Activated CD4-positive, alpha-beta memory T cell treated with anti-CD3 and anti-CD28 coated beads, Interleukin-2, amount 10 ng/mL, durations not matched to agents 7 days and 5 days (primary cell): ENCODE data around the gene LIMD2. TPM values are rescaled to one million over a fixed set of nuclear protein-coding genes. Genes with fewer than 3 reads are reported as not detected.

Experiments
- CTCF ChIA-PET: fragments of 350-600 bp; sonication (Branson Sonifier 250); formaldehyde crosslinking; loops from one replicate; lab custom pipeline; 2021; ENCODE audit warnings: antibody characterized with exemption, inconsistent platforms; lab: Charles Lee
- POLR2A ChIA-PET: fragments of 350-600 bp; sonication (Branson Sonifier 250); formaldehyde crosslinking; loops from one replicate; lab custom pipeline; 2021; ENCODE audit warnings: antibody characterized with exemption; lab: Charles Lee
- DNase-seq: peaks from one replicate; pipeline ENCODE4 v3.0.0-alpha.2; 2020
- H3K27ac Mint-ChIP-seq: one replicate; pipeline ENCODE4 v1.8.0; 2021; ENCODE audit warnings: mild to moderate bottlenecking, mixed read lengths
- H3K27me3 Mint-ChIP-seq: one replicate; pipeline ENCODE4 v1.8.0; 2021; ENCODE audit warnings: mixed read lengths
- H3K36me3 Mint-ChIP-seq: one replicate; pipeline ENCODE4 v1.8.0; 2021; ENCODE audit warnings: low read depth, mixed read lengths
- H3K4me1 Mint-ChIP-seq: one replicate; pipeline ENCODE4 v1.8.0; 2021; ENCODE audit warnings: mixed read lengths
- H3K4me3 Mint-ChIP-seq: one replicate; pipeline ENCODE4 v1.8.0; 2021; ENCODE audit warnings: mild to moderate bottlenecking, mixed read lengths
- H3K9me3 Mint-ChIP-seq: one replicate; pipeline ENCODE4 v1.8.0; 2021; ENCODE audit warnings: mixed read lengths
- total RNA-seq, 2 experiments: library from RNA; stranded (reverse); gene quantifications; one replicate each; pipeline ENCODE4 v1.2.3, GENCODE V29; 2021

LIMD2 gene
- total RNA-seq, 2 experiments from 2014 or later: 394 to 401 TPM

- Mint-ChIP-seq H3K9me3 (no peaks in the 10 kb centered on the region), H3K36me3 (peaks cover 64% of the 10 kb centered on the region), H3K4me1 (peaks cover 67% of the 10 kb centered on the region), H3K4me3 (peak overlapping the region; percentile 87), H3K27me3 (no peaks in the 10 kb centered on the region), H3K27ac (peak overlapping the region; percentile 99)
- DNase-seq: peak; percentile 65
- ChIA-PET CTCF (interaction anchor here (0.8 to 2.3 kb wide), 4 partner anchors 9 to 148 kb away, joined by 4 to 17 read pairs (median 6); partner anchors contain the start of genes CCDC47 and DDX42), POLR2A (interaction anchor here (0.7 to 12.5 kb wide), 26 partner anchors 7 to 805 kb away, joined by 3 to 178 read pairs (median 5); partner anchors contain the start of genes CCDC47, DCAF7, DDX42 and MAP3K3)
Observed at GRCh38 chr17:63700528-63701455, 867 bp upstream of the LIMD2 start.

DNA sequence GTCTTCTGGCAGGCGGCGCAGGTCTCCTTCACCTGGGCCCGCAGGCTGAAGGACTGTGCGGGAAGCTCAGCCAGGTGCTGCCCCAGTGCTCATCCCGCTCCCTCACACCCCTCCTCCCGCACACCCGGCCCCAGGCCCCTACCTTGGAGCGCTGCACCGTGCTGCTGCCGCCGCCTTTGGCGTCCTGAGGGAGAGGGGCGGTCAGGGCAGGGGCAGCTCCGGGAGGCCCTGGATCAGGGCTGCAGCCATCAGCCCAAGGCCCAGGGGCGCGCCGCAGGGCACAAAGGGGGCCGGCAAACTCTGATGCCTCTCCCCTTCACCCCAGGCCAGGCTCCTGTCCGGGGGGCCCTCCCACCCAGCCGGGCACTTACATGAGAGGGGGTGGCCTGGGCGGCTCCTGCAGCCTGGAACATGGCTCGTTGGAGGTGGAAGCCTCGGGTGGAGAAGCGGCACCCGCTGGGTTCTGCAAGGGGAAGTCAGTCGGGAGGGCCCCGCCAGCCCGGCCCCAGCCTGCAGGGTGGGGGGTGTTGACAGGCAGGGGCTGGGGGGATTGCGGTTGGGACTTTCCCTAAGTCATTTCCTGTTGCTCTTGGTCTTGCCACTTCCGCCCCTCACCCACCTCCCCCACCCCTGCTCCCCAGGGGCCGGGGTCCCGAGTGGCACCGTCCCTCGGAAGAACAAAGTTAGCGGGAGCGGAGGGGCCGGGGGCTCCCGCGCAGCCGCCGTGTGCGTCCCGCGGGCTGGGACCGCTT, 863 bp downstream of the LIMD2 start:
- peak overlapping the region; percentile 96 for H3K27ac Mint-ChIP-seq
- DNase-seq: peak; percentile 90
- CTCF ChIA-PET: interaction anchor here (0.6 to 5.3 kb wide), 14 partner anchors 8 to 904 kb away, joined by 3 to 65 read pairs (median 4); partner anchors contain the start of genes CCDC47, DDX42 and MAP3K3
- H3K4me1 Mint-ChIP-seq: peaks cover 63% of the 10 kb centered on the region
- H3K4me3 Mint-ChIP-seq: peak overlapping the region; percentile 96
- POLR2A ChIA-PET: interaction anchor here (0.9 to 12.5 kb wide), 31 partner anchors 10 to 807 kb away, joined by 3 to 178 read pairs (median 6); partner anchors contain the start of genes ACE, CCDC47, DCAF7 and DDX42
- H3K27me3 Mint-ChIP-seq: no peaks in the 10 kb centered on the region
- no peaks in the 10 kb centered on the region for H3K9me3 Mint-ChIP-seq
- H3K36me3 Mint-ChIP-seq: peaks cover 63% of the 10 kb centered on the region

DNA sequence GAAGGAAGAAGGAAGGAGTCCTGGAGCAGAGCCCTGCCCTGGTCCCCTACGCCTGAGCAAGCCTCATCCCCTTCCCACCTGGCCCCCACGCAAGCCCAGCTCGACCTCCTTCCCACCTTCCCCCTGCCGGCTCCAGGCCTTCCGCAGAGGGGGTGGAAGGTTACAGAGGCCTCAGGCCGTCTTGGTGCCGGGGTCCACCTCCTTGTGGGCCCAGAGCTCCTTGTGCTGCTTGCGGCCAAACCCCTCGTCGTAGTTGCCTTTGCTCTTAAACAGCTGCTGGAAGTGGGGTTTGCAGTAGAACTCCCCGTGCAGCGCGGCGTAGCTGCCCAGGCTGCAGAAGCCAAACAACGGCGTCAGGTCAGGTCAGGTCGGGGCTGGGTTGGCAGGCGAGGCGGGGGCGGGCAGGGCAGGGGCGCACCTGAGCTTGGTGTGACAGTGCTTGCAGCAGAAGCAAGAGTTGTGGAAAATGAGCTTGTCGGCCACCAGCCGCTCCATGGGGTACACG, 1.5 kb downstream of the LIMD2 start:
- POLR2A ChIA-PET: interaction anchor here (0.9 to 12.5 kb wide), 28 partner anchors 11 to 807 kb away, joined by 3 to 178 read pairs (median 5); partner anchors contain the start of genes ACE, CCDC47, DCAF7 and DDX42
- CTCF ChIA-PET: interaction anchor here (0.7 to 5.3 kb wide), 18 partner anchors 8 to 273 kb away, joined by 3 to 65 read pairs (median 5); partner anchors contain the start of genes CCDC47, DDX42 and MAP3K3
- Mint-ChIP-seq H3K36me3 (peaks cover 61% of the 10 kb centered on the region), H3K27me3 (no peaks in the 10 kb centered on the region), H3K9me3 (no peaks in the 10 kb centered on the region), H3K4me3 (peak overlapping the region; percentile 96), H3K4me1 (peaks cover 56% of the 10 kb centered on the region), H3K27ac (peak overlapping the region; percentile 96)
- DNase-seq: peak; percentile 42

- Mint-ChIP-seq H3K4me1 (peaks cover 48% of the 10 kb centered on the region), H3K4me3 (peak overlapping the region; percentile 96), H3K36me3 (peaks cover 56% of the 10 kb centered on the region), H3K9me3 (no peaks in the 10 kb centered on the region), H3K27ac (peak overlapping the region; percentile 96), H3K27me3 (no peaks in the 10 kb centered on the region)
- peak; percentile 89 for DNase-seq
- ChIA-PET POLR2A (interaction anchor here (0.9 to 12.5 kb wide), 35 partner anchors 11 to 323 kb away, joined by 3 to 178 read pairs (median 5); partner anchors contain the start of genes ACE, CCDC47, DCAF7 and DDX42), CTCF (interaction anchor here (0.7 to 5.3 kb wide), 20 partner anchors 9 to 272 kb away, joined by 3 to 65 read pairs (median 5); partner anchors contain the start of genes CCDC47, DDX42 and MAP3K3)
Observed at GRCh38 chr17:63697341-63698286, 2.3 kb downstream of the LIMD2 start.

- CTCF ChIA-PET: interaction anchor here (1.0 to 5.3 kb wide), 6 partner anchors 10 to 271 kb away, joined by 4 to 65 read pairs (median 8); partner anchors contain the start of genes CCDC47 and DDX42
- H3K4me1 Mint-ChIP-seq: peaks cover 38% of the 10 kb centered on the region
- H3K27me3 Mint-ChIP-seq: no peaks in the 10 kb centered on the region
- POLR2A ChIA-PET: interaction anchor here (1.0 to 12.5 kb wide), 17 partner anchors 9 to 277 kb away, joined by 3 to 178 read pairs (median 8); partner anchors contain the start of genes CCDC47, DCAF7, DDX42 and MAP3K3
- H3K27ac Mint-ChIP-seq: peak overlapping the region; percentile 96
- peaks cover 57% of the 10 kb centered on the region for H3K36me3 Mint-ChIP-seq
- peak overlapping the region; percentile 96 for H3K4me3 Mint-ChIP-seq
- no peaks in the 10 kb centered on the region for H3K9me3 Mint-ChIP-seq
- DNase-seq: peak; percentile 49
Observed at GRCh38 chr17:63696381-63696961, 3.5 kb downstream of the LIMD2 start.

- Mint-ChIP-seq H3K27ac (peak overlapping the region; percentile 96), H3K36me3 (peaks cover 57% of the 10 kb centered on the region), H3K27me3 (no peaks in the 10 kb centered on the region), H3K9me3 (no peaks in the 10 kb centered on the region), H3K4me1 (peaks cover 33% of the 10 kb centered on the region), H3K4me3 (peak overlapping the region; percentile 50)
- no peak for DNase-seq
- POLR2A ChIA-PET: interaction anchor here (0.6 to 12.5 kb wide), 10 partner anchors 9 to 450 kb away, joined by 3 to 178 read pairs (median 16); partner anchors contain the start of genes CCDC47, DDX42, MAP3K3 and STRADA
- CTCF ChIA-PET: interaction anchor here (3.1 to 5.3 kb wide), 3 partner anchors 15 to 270 kb away, joined by 9 to 65 read pairs (median 29); partner anchors contain the start of genes CCDC47 and DDX42
Observed at GRCh38 chr17:63695889-63696288, 4.0 kb downstream of the LIMD2 start.

- peaks cover 33% of the 10 kb centered on the region for H3K4me1 Mint-ChIP-seq
- no peak for DNase-seq
- no peaks in the 10 kb centered on the region for H3K27me3 Mint-ChIP-seq
- H3K9me3 Mint-ChIP-seq: no peaks in the 10 kb centered on the region
- ChIA-PET POLR2A (interaction anchor here (0.6 to 12.5 kb wide), 11 partner anchors 8 to 450 kb away, joined by 3 to 178 read pairs (median 5); partner anchors contain the start of genes CCDC47, DDX42, MAP3K3 and STRADA), CTCF (interaction anchor here (0.7 to 5.3 kb wide), 3 partner anchors 9 to 270 kb away, joined by 5 to 65 read pairs (median 9); no protein-coding TSS in a partner anchor)
- H3K36me3 Mint-ChIP-seq: peaks cover 64% of the 10 kb centered on the region
- peak overlapping the region; percentile 13 for H3K4me3 Mint-ChIP-seq
- H3K27ac Mint-ChIP-seq: peak overlapping the region; percentile 65
Observed at GRCh38 chr17:63694950-63695773, 4.8 kb downstream of the LIMD2 start.

DNA sequence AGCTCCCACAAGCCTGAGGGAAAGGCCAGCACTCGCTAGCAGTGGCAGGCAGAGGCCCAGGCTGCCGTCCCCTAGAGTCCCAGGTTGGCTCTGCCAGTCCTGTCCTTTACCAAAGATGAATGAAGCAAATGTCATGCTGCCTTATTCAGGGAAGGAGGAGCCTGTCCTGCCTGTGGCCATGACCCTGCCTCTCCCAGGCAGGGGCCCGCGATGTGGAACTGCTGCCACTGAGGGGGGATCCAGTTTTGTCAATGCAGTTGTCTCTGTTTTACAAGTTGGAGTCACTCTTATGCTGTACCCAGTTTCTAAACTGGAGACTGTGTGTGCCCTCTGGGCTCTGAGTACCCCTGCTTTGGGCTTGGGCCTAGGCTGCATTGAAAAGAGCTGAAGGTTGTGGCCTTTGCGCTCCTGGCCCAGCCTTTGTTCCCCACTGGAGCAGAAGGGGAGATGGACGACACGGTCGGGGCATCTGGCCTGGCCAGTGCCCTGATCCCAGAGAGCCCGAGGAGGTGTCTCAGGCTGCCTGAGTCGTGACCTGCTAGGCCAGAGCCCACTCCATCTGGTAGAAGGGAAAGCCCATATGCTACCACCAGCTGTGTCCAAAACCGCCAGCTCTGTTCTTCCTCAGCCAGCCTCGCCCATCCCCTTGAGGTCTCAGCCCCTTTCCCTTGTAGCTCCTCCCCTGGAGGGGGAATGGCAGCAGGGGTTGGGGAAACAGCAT, 5.5 kb downstream of the LIMD2 start:
- peaks cover 66% of the 10 kb centered on the region for H3K36me3 Mint-ChIP-seq
- peaks cover 33% of the 10 kb centered on the region for H3K4me1 Mint-ChIP-seq
- no peak for DNase-seq
- H3K27me3 Mint-ChIP-seq: no peaks in the 10 kb centered on the region
- POLR2A ChIA-PET: interaction anchor here (1.0 to 12.5 kb wide), 10 partner anchors 7 to 451 kb away, joined by 3 to 178 read pairs (median 6); partner anchors contain the start of genes CCDC47, DDX42 and MAP3K3
- no peaks in the 10 kb centered on the region for H3K9me3 Mint-ChIP-seq
- H3K4me3 Mint-ChIP-seq: no peak overlapping the region
- CTCF ChIA-PET: interaction anchor here (5.3 kb wide), 1 partner anchor 16 kb away, joined by 65 read pairs; no protein-coding TSS in a partner anchor
- peak overlapping the region; percentile 65 for H3K27ac Mint-ChIP-seq

GRCh38 chr17:63693411-63694113, 6.4 kb downstream of the LIMD2 start:
- ChIA-PET POLR2A (interaction anchor here (0.5 to 12.5 kb wide), 11 partner anchors 7 to 135 kb away, joined by 3 to 178 read pairs (median 5); partner anchors contain the start of genes CCDC47 and DDX42), CTCF (interaction anchor here (1.3 to 5.3 kb wide), 2 partner anchors 17 kb away, joined by 7 to 65 read pairs; no protein-coding TSS in a partner anchor)

More at GRCh38 chr17:63693411-63694113, 6.4 kb downstream of the LIMD2 start:
- H3K27me3 Mint-ChIP-seq: no peaks in the 10 kb centered on the region
- H3K9me3 Mint-ChIP-seq: no peaks in the 10 kb centered on the region
- DNase-seq: no peak
- no peak overlapping the region for H3K4me3 Mint-ChIP-seq
- peaks cover 33% of the 10 kb centered on the region for H3K4me1 Mint-ChIP-seq
- peaks cover 66% of the 10 kb centered on the region for H3K36me3 Mint-ChIP-seq
- H3K27ac Mint-ChIP-seq: peak overlapping the region; percentile 16
